Fibroblast of pulmonary artery (primary cell): ENCODE measurements around the gene TTYH3.
A peak's percentile ranks its signal among the peaks of the same experiment; 100 is the strongest.
"Not testable (repeated sequence)": the region's sequence is repeated elsewhere in the genome, so short reads cannot be mapped to it uniquely, and the experiment has no call there.

Experiments used
- DNase-seq: peaks from one replicate; pipeline ENCODE4 v3.0.0-alpha.2; 2010; ENCODE audit warnings: low read depth
- H3K4me3 ChIP-seq: replicated peaks from 2 replicates; pipeline ENCODE4 v1.5.1; 2011; ENCODE audit warnings: low read depth, mild to moderate bottlenecking, control low read depth, low read length, moderate library complexity
- CTCF ChIP-seq: IDR thresholded peaks from 2 replicates; pipeline ENCODE4 v1.5.1; 2011; ENCODE audit warnings: mild to moderate bottlenecking, control low read depth, low read length, inconsistent platforms; ENCODE audit errors: missing control alignments

TTYH3 gene

GRCh38 chr7:2666588-2667250 is 34.9 kb downstream of the TTYH3 start:
- peak; percentile 27 for DNase-seq
- no peak overlapping the region for H3K4me3 ChIP-seq
- TF ChIP-seq CTCF = no peak

GRCh38 chr7:2667843-2668242 is 36.1 kb downstream of the TTYH3 start:
- H3K4me3 ChIP-seq = no peak overlapping the region
- DNase-seq = no peak
- TF ChIP-seq CTCF = no peak

GRCh38 chr7:2668401-2668800 is 36.6 kb downstream of the TTYH3 start:
- no peak for TF ChIP-seq CTCF
- DNase-seq = peak; percentile 90
- H3K4me3 ChIP-seq = no peak overlapping the region

GRCh38 chr7:2670171-2670570 is 38.4 kb downstream of the TTYH3 start:
- H3K4me3 ChIP-seq = no peak overlapping the region
- TF ChIP-seq CTCF = no peak
- no peak for DNase-seq

GRCh38 chr7:2670720-2671391 is 39.1 kb downstream of the TTYH3 start:
- H3K4me3 ChIP-seq = no peak overlapping the region
- peak; percentile 67 for DNase-seq
- peak; percentile 82 for TF ChIP-seq CTCF

GRCh38 chr7:2673214-2673613 is 41.4 kb downstream of the TTYH3 start:
- DNase-seq = peak; percentile 20

GRCh38 chr7:2673934-2674333 is 42.1 kb downstream of the TTYH3 start:
- no peak for DNase-seq
- TF ChIP-seq CTCF = no peak
- no peak overlapping the region for H3K4me3 ChIP-seq

More at GRCh38 chr7:2673214-2673613, 41.4 kb downstream of the TTYH3 start:
- H3K4me3 ChIP-seq = not testable (repeated sequence)
